VCaP (cell line): ENCODE data around the gene ZFP42.

ENCODE experiments used
- H3K27ac ChIP-seq: fragments of 450-650 bp; 2 replicates; pipeline ENCODE4 v1.5.1; 2017
- CTCF ChIP-seq: fragments of 450-650 bp; conservative IDR thresholded peaks from 2 replicates; pipeline ENCODE4 v1.5.1; 2017; ENCODE audit warnings: mild to moderate bottlenecking, moderate library complexity

Gene ZFP42

DNA sequence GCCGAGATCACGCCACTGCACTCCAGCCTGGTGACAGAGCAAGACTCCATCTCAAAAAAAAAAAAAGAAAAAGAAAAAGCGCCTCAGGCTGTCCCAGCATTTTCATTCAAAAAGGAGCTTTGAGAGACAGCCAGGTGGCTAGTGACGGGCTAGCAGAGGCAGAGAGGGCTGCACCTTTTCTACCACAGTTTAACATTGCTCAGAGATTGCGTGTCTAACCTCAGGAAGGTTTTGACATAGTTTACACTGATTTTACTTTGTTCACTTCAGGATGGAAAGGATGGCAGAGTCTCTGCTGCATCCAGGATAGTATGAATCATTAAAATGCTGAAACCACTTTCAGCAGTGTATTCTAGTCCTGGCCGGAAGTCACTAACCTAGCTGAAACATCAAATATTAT is 28.1 kb downstream of the ZFP42 start:
- H3K27ac ChIP-seq: no peak overlapping the region

GRCh38 chr4:188025476-188025875 is 29.9 kb downstream of the ZFP42 start:
- H3K27ac ChIP-seq: no peak overlapping the region
- no peak for TF ChIP-seq CTCF

More for the DNA sequence above, 28.1 kb downstream of the ZFP42 start:
- no peak for TF ChIP-seq CTCF

- TF ChIP-seq CTCF: no peak
- no peak overlapping the region for H3K27ac ChIP-seq
Measured at GRCh38 chr4:188029114-188029513, 33.5 kb downstream of the ZFP42 start.

DNA sequence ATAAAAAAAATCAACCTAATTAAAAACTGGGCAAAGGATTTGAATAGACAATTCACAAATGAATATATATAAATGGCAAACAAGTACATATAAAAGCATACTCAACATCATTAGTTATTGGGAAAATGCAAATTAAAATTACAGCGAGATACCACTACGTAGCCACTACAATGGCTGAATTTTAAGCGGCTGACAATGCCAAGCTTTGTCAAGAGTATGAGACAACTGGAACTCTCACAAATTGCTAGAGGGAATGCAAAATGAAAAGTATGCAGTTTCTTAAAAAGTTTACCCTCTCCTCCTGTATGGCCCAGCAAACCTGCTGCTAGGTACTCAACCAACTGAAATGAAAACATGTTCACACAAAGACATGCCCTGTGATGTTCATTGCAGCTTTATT is 34.8 kb downstream of the ZFP42 start:
- no peak overlapping the region for H3K27ac ChIP-seq
- TF ChIP-seq CTCF: no peak

DNA sequence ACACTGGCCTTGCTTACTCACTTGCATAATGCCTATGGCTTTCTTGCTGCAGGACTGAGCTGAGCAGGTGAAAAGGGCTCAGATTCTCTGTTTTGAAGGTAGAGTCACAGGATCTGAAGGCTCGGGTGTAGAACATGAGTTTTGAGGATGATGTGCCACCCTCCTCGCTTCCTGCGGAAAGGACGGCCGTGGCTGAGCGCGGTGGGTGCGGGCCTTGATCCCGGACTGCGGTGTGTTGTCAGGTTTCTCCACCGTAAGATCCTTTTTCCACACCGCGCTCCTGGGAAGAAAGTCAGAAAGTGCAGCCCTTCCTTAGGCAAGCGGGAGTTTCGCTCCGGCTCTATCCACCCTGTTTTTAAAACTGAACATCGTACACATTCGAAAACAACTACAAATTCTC is 36.2 kb downstream of the ZFP42 start:
- no peak overlapping the region for H3K27ac ChIP-seq
- no peak for TF ChIP-seq CTCF

DNA sequence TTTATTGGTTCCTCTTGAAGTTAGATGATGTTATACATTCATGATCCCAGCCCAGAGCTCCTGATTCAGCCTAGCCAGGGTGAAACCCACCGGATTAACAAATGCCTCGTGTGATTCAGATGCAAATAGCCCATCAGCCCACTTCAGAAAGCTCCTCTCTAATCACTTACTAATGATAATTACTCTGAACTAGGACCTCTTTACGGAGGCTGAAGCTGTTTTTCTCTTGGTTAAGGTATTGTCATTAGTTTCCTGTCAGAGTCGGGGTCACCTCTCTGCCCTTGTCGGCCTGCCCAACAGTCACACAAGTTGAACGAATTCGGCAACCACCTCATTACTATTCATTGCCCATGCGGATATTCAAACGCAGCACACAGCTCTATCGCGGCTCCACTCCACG is 36.6 kb downstream of the ZFP42 start:
- H3K27ac ChIP-seq: no peak overlapping the region
- no peak for TF ChIP-seq CTCF

GRCh38 chr4:188032583-188032982 is 37.0 kb downstream of the ZFP42 start:
- H3K27ac ChIP-seq: no peak overlapping the region

More at GRCh38 chr4:188032583-188032982, 37.0 kb downstream of the ZFP42 start:
- TF ChIP-seq CTCF: no peak
